Activated B cell treated with CpG ODN at 0.5 μM for 24 hours (primary cell): ENCODE measurements around the gene EXD3. TPM values are rescaled to one million over a fixed set of nuclear protein-coding genes. Genes with fewer than 3 reads are reported as not detected.

ENCODE experiments used
- ATAC-seq: fragments of 200-7000 bp; cut with Tn5 transposase; one replicate; pipeline ENCODE4 v1.10.0; 2021; ENCODE audit warnings: low read depth, mild to moderate bottlenecking, moderate library complexity
- CTCF ChIA-PET: fragments of 350-600 bp; sonication (Branson Sonifier 250); formaldehyde crosslinking; loops from one replicate; lab custom pipeline; 2021; ENCODE audit warnings: antibody characterized with exemption; lab: Charles Lee
- POLR2A ChIA-PET: fragments of 350-600 bp; sonication (Branson Sonifier 250); formaldehyde crosslinking; loops from one replicate; lab custom pipeline; 2021; ENCODE audit warnings: antibody characterized with exemption; lab: Charles Lee
- DNase-seq: peaks from one replicate; pipeline ENCODE4 v3.0.0; 2022
- H3K27ac Mint-ChIP-seq: one replicate; pipeline ENCODE4 v1.8.0; 2020; ENCODE audit warnings: mixed read lengths
- H3K27me3 Mint-ChIP-seq: one replicate; pipeline ENCODE4 v1.8.0; 2021; ENCODE audit warnings: mixed read lengths
- H3K36me3 Mint-ChIP-seq: one replicate; pipeline ENCODE4 v1.8.0; 2021; ENCODE audit warnings: low read depth, mixed read lengths
- H3K4me1 Mint-ChIP-seq: one replicate; pipeline ENCODE4 v1.8.0; 2021; ENCODE audit warnings: mixed read lengths
- H3K4me3 Mint-ChIP-seq: one replicate; pipeline ENCODE4 v1.8.0; 2020; ENCODE audit warnings: mild to moderate bottlenecking, mixed read lengths
- H3K9me3 Mint-ChIP-seq: one replicate; pipeline ENCODE4 v1.8.0; 2020; ENCODE audit warnings: mixed read lengths
- intact Hi-C: fragments of 100-400 bp; cut with micrococcal nuclease; formaldehyde crosslinking; loops from one replicate; pipeline ENCODE4 v1.15.1; 2024
- total RNA-seq: library from RNA; stranded (reverse); gene quantifications from 2 replicates; pipeline ENCODE4 v1.2.3, GENCODE V29; 2022
- TF ChIP-seq, protein P1 (sequence below): fragments of 200-600 bp; IDR thresholded peaks from one replicate; pipeline ENCODE4 v1.8.0; 2022; ENCODE audit warnings: antibody characterized with exemption, mild to moderate bottlenecking

Gene EXD3
- total RNA-seq, 1 donor from 2014 or later: 12.8 TPM

DNA sequence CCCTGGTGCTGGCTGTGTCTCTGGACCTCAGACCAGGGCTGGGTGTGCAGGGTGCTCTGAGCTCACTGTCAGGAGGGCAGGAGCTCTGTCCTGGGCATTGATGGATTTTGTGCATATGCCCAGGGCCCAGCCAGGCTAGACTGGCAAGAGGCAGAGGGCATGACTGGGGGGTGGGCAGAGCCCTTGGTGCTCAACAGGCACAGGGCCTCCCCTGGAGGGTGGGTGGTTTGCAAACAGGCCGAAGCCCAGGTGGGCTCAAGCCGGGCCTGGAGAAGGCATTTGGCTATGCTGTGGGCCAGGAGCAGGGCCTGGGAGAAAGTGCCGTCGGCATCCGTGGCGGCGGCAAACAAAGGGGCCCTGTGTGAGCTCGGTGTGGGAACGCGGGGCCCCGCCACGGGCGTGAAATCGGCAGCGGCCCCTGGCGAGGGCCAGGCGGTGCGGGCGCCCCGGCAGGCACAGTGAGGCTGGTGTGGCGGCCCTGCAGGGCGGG, 119.0 kb downstream of the EXD3 start:
- peaks cover 7% of the 10 kb centered on the region for H3K27me3 Mint-ChIP-seq
- TF ChIP-seq, protein P1, sequence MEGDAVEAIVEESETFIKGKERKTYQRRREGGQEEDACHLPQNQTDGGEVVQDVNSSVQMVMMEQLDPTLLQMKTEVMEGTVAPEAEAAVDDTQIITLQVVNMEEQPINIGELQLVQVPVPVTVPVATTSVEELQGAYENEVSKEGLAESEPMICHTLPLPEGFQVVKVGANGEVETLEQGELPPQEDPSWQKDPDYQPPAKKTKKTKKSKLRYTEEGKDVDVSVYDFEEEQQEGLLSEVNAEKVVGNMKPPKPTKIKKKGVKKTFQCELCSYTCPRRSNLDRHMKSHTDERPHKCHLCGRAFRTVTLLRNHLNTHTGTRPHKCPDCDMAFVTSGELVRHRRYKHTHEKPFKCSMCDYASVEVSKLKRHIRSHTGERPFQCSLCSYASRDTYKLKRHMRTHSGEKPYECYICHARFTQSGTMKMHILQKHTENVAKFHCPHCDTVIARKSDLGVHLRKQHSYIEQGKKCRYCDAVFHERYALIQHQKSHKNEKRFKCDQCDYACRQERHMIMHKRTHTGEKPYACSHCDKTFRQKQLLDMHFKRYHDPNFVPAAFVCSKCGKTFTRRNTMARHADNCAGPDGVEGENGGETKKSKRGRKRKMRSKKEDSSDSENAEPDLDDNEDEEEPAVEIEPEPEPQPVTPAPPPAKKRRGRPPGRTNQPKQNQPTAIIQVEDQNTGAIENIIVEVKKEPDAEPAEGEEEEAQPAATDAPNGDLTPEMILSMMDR: no peak
- H3K36me3 Mint-ChIP-seq: no peaks in the 10 kb centered on the region
- H3K9me3 Mint-ChIP-seq: no peaks in the 10 kb centered on the region
- CTCF ChIA-PET: no interaction called here
- POLR2A ChIA-PET: interaction anchor here (0.6 to 2.1 kb wide), 3 partner anchors 13 to 85 kb away, joined by 3 to 9 read pairs (median 4); no protein-coding TSS in a partner anchor
- DNase-seq: no peak
- no peak overlapping the region for H3K4me3 Mint-ChIP-seq
- H3K27ac Mint-ChIP-seq: no peak overlapping the region
- peaks cover 16% of the 10 kb centered on the region for H3K4me1 Mint-ChIP-seq
- no peak for ATAC-seq
- intact Hi-C loops: no loop called here

DNA sequence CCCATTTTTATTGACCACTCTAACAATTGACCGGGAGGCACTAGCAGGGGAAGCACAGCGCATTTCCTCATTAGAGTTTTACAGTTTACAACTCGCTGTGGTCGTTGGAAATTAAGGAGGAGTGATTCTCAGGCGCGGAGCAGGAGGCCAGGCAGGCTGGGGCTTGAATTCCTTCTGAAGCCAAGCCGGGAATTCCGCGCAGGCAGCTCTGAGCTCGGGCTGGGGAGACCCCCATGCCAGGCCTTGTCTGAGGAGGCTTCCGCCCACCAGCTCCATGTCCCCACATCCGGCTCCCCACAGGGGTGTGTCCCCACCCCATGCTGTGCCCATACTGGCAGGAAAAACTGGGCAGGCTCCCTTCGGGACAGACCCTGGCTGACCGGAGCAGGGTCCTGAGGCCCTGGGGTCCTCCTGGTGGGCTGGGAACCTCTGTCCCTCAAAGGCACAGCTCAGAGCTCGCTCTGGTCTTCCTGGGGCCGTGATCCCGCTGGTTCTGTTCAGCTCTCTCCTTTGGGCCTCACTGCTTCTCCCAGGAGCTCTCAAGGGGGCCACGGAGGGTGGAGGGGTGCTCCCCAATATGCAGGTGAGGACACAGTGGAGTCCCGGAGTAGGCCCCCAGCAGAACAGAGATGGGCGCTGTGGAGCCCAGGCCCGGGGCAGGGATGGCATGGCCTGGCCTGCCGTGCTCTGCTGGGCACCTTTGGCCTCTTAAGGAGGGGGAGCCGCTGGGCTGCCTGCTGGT, 119.6 kb downstream of the EXD3 start:
- TF ChIP-seq, protein P1: no peak
- POLR2A ChIA-PET: interaction anchor here (0.6 to 2.3 kb wide), 4 partner anchors 14 to 84 kb away, joined by 3 to 12 read pairs (median 6); no protein-coding TSS in a partner anchor
- Mint-ChIP-seq H3K4me3 (no peak overlapping the region), H3K4me1 (peaks cover 16% of the 10 kb centered on the region), H3K27ac (no peak overlapping the region), H3K27me3 (peaks cover 9% of the 10 kb centered on the region), H3K9me3 (no peaks in the 10 kb centered on the region), H3K36me3 (no peaks in the 10 kb centered on the region)
- no peak for DNase-seq
- CTCF ChIA-PET: interaction anchor here (1.3 to 1.6 kb wide), 3 partner anchors 16 to 103 kb away, joined by 3 to 6 read pairs (median 4); no protein-coding TSS in a partner anchor
- intact Hi-C loops: no loop called here
- ATAC-seq: no peak

DNA sequence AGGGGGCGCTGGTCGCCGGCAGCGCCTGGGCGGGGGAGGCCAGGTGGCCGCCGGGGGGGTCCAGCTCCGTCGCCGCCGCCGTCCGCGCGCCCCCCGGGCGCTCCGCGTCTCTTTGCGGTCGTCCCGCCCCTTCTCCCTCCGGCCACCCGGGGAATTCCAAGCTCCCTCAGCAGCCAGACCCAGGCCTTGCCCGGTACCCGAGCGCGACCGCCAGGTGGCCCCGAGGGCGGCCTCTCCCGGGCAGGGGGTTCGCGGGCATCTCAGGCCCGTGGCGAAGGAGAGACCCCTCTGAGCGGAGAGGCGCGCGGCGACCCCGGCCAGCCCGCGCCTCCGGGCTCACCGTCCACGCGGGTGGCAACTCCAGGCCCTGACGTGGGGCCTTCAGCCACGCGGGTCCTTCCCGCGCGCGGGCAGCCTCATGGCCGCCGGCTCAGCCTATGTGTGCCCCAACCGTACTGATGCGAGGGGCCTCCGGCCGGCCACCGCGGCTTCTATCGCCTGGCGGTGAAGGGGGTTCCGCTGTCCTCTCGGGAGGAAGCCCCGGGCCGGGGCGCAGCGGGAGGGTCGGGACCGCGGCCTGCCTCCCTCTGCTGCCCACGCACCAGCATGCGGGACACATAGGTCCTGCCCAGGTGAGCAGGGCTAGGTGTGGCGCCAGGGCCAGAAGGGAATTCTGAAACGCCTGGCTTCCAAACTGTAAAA, 120.4 kb downstream of the EXD3 start:
- TF ChIP-seq, protein P1: no peak
- no peak for DNase-seq
- ChIA-PET POLR2A (interaction anchor here (0.5 to 2.3 kb wide), 11 partner anchors 9 to 455 kb away, joined by 3 to 18 read pairs (median 5); partner anchors contain the start of genes EXD3, NOXA1, TOR4A and TUBB4B), CTCF (interaction anchor here (0.8 to 1.9 kb wide), 13 partner anchors 11 to 228 kb away, joined by 3 to 17 read pairs (median 4); partner anchors contain the start of genes EXD3 and NOXA1)
- Mint-ChIP-seq H3K27me3 (peaks cover 9% of the 10 kb centered on the region), H3K36me3 (no peaks in the 10 kb centered on the region), H3K27ac (no peak overlapping the region), H3K4me3 (no peak overlapping the region), H3K9me3 (no peaks in the 10 kb centered on the region), H3K4me1 (peaks cover 16% of the 10 kb centered on the region)
- intact Hi-C loops: loop anchor here (1.0 kb wide), 4 partner anchors 24 to 143 kb away; partner anchors contain the start of genes EXD3 and NOXA1
- ATAC-seq: peak; percentile 61

DNA sequence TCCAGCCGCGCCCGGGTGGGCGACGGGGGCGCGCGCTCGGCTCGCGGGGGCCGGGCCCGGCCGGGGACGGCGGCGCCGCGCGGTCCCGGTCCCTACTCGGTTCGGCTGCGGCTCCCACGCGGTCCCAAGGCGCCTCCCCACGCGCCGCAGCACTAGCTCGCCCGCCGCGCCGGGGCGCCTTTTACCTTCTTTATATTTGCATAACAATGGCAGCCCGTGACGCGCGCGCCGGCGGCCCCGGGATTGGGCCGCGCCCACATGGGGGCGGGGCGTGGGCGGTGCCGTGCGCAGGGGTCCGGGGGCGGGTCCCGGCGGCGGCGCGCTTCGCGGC, 120.9 kb downstream of the EXD3 start, which contains the start of gene NRARP:
NRARP (minus strand) TSS at position 154 of the 331 bp plus-strand sequence. CDS start 343 bp downstream, outside the sequence.
- Mint-ChIP-seq H3K4me3 (peak within 1 kb of the TSS; percentile 74), H3K27me3 (peaks cover 13% of the 10 kb centered on the region), H3K9me3 (no peaks in the 10 kb centered on the region), H3K4me1 (peaks cover 14% of the 10 kb centered on the region), H3K36me3 (no peaks in the 10 kb centered on the region), H3K27ac (no peak within 1 kb of the TSS)
- CTCF ChIA-PET: interaction anchor here (0.8 to 1.9 kb wide), 11 partner anchors 11 to 229 kb away, joined by 3 to 17 read pairs (median 5); partner anchors contain the start of genes EXD3 and NOXA1
- POLR2A ChIA-PET: interaction anchor here (0.5 to 2.3 kb wide), 12 partner anchors 8 to 455 kb away, joined by 3 to 18 read pairs (median 5); partner anchors contain the start of genes EXD3, NOXA1, TOR4A and TUBB4B
- ATAC-seq (peak; percentile 85), DNase-seq (peak; percentile 95)
- intact Hi-C loops: loop anchor here (1.0 kb wide), 4 partner anchors 24 to 143 kb away; partner anchors contain the start of genes EXD3 and NOXA1
- TF ChIP-seq, protein P1: no peak
